ENCODE results near the gene FZD10.

Gene FZD10

GRCh38 chr12:130162267-130162666 lies at the start of gene FZD10:
FZD10 (plus strand) TSS chr12:130162464; CDS start chr12:130162943, 479 bp downstream.
- intact Hi-C loops (cut with DNase I; ENCODE audit: low total_unique reads): no loop called here
- Histone ChIP-seq H3K27ac (no peak within 1 kb of the TSS), H3K27me3 (peaks cover 0 to 66% of the 10 kb centered on the region in 2 donors), H3K4me3 (peak within 1 kb of the TSS; percentile 40 to 52), H3K36me3 (no peaks in the 10 kb centered on the region), H3K4me1 (peaks cover 0 to 32% (median 28%) of the 10 kb centered on the region in 4 donors), H3K9me3 (no peaks in the 10 kb centered on the region)
- DNase-seq: peak; percentile 49 to 71
- no peak for TF ChIP-seq CTCF (IDR thresholded peaks at IDR 0.05)

- no peak overlapping the region for H3K4me3 ChIP-seq
- H3K9me3 ChIP-seq: no peaks in the 10 kb centered on the region
- H3K27me3 ChIP-seq: peaks cover 0 to 16% of the 10 kb centered on the region in 2 donors
- H3K4me1 ChIP-seq: no peaks in the 10 kb centered on the region
- intact Hi-C loops (cut with DNase I; ENCODE audit: low total_unique reads): no loop called here
- no peak for DNase-seq
- no peak for TF ChIP-seq CTCF (IDR thresholded peaks at IDR 0.05)
- no peak overlapping the region for H3K27ac ChIP-seq
- no peaks in the 10 kb centered on the region for H3K36me3 ChIP-seq
Measured at GRCh38 chr12:130114952-130115351, 47.3 kb upstream of the FZD10 start.

GRCh38 chr12:130115646-130116045 lies 46.6 kb upstream of the FZD10 start:
- Histone ChIP-seq H3K4me1 (peaks cover 0 to 5% (median 0%) of the 10 kb centered on the region in 4 donors), H3K27ac (no peak overlapping the region), H3K36me3 (no peaks in the 10 kb centered on the region), H3K4me3 (no peak overlapping the region), H3K27me3 (peaks cover 0 to 16% of the 10 kb centered on the region in 2 donors), H3K9me3 (no peaks in the 10 kb centered on the region)
- TF ChIP-seq CTCF (IDR thresholded peaks at IDR 0.05): no peak
- intact Hi-C loops (cut with DNase I; ENCODE audit: low total_unique reads): no loop called here
- no peak for DNase-seq

GRCh38 chr12:130116791-130117190 lies 45.5 kb upstream of the FZD10 start:
- no peaks in the 10 kb centered on the region for H3K36me3 ChIP-seq
- no peak for DNase-seq
- H3K4me3 ChIP-seq: no peak overlapping the region
- peaks cover 0 to 10% (median 0%) of the 10 kb centered on the region in 4 donors for H3K4me1 ChIP-seq
- intact Hi-C loops (cut with DNase I; ENCODE audit: low total_unique reads): no loop called here
- H3K9me3 ChIP-seq: no peaks in the 10 kb centered on the region
- TF ChIP-seq CTCF (IDR thresholded peaks at IDR 0.05): no peak
- no peak overlapping the region for H3K27ac ChIP-seq
- peaks cover 0 to 16% of the 10 kb centered on the region in 2 donors for H3K27me3 ChIP-seq

- no peak for DNase-seq
- H3K27ac ChIP-seq: no peak overlapping the region
- H3K4me3 ChIP-seq: no peak overlapping the region
- no peaks in the 10 kb centered on the region for H3K9me3 ChIP-seq
- no peak for TF ChIP-seq CTCF (IDR thresholded peaks at IDR 0.05)
- H3K36me3 ChIP-seq: no peaks in the 10 kb centered on the region
- intact Hi-C loops (cut with DNase I; ENCODE audit: low total_unique reads): no loop called here
- peaks cover 0 to 14% (median 0%) of the 10 kb centered on the region in 4 donors for H3K4me1 ChIP-seq
- H3K27me3 ChIP-seq: peaks cover 0 to 12% of the 10 kb centered on the region in 2 donors
Measured at GRCh38 chr12:130117233-130117632, 45.0 kb upstream of the FZD10 start.

- Histone ChIP-seq H3K4me3 (no peak overlapping the region), H3K36me3 (no peaks in the 10 kb centered on the region), H3K27me3 (peaks cover 0 to 10% of the 10 kb centered on the region in 2 donors), H3K27ac (no peak overlapping the region), H3K4me1 (peaks cover 0 to 16% (median 0%) of the 10 kb centered on the region in 4 donors), H3K9me3 (no peaks in the 10 kb centered on the region)
- no peak for DNase-seq
- TF ChIP-seq CTCF (IDR thresholded peaks at IDR 0.05): no peak
- intact Hi-C loops (cut with DNase I; ENCODE audit: low total_unique reads): no loop called here
Measured at GRCh38 chr12:130117701-130118100, 44.6 kb upstream of the FZD10 start.

Measured in tibial artery (tissue), 4 donors.